NCI-H748 (cell line): Measurements from ENCODE around the gene EML6.
"Not testable (repeated sequence)": the region's sequence is repeated elsewhere in the genome, so short reads cannot be mapped to it uniquely, and the experiment has no call there.

Experiments used
- DNase-seq: peaks from one replicate; lab custom pipeline; 2025; ENCODE audit not compliant: unreplicated experiment; lab: John Stamatoyannopoulos, UW

EML6 gene

DNA sequence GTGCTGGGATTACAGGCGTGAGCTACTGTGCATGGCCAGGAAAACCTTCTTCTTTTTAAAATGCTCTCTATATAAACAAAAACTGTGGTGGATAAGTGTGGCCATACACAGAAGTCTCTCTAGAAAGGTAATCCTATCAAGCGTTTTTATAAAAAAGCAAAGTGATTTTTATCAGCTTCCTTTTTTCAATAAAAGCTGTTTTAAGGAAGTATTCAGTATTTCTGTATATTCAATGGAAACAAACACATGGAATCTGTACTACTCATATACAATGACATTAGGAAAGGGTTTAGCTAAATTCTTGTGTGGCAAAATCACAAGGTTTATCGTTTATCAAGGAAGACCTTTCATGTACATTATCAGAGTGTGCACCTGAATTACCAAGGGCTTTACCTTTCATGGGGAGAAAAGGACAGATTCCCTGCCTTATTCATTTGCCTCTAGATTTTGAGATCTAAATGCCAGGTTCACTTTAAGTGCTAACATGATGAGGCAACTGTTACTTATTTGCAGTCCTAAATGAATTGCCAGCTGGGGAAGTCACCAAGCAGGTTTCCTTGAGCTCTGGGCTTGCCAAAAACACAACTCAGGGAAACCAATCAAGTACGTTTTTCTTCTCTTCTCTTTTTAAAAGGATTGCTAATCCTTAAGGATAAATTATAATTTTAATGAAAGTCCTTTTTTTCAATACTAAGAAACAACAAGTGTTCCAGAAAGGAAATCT is 256.0 kb downstream of the EML6 start:
- DNase-seq, result no peak

DNA sequence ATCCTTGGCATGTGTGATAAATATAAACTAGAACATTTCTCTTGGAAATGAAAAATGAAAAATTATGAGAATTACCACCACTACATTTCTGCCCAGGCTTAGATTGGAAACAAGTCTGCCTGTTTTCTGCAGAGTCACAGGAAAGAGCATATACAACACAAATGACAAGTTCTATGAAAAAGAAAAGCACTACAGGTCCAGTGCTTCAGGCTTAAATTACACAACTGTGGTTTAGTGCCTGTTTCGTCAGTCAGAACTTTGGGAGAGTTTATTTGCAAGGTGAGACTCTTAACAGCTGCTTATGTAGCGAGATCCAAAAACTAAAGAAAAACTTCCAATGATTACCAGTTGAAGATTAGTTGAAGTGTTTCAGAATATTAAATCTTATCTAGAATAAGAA is 257.9 kb downstream of the EML6 start:
- DNase-seq, result no peak

DNA sequence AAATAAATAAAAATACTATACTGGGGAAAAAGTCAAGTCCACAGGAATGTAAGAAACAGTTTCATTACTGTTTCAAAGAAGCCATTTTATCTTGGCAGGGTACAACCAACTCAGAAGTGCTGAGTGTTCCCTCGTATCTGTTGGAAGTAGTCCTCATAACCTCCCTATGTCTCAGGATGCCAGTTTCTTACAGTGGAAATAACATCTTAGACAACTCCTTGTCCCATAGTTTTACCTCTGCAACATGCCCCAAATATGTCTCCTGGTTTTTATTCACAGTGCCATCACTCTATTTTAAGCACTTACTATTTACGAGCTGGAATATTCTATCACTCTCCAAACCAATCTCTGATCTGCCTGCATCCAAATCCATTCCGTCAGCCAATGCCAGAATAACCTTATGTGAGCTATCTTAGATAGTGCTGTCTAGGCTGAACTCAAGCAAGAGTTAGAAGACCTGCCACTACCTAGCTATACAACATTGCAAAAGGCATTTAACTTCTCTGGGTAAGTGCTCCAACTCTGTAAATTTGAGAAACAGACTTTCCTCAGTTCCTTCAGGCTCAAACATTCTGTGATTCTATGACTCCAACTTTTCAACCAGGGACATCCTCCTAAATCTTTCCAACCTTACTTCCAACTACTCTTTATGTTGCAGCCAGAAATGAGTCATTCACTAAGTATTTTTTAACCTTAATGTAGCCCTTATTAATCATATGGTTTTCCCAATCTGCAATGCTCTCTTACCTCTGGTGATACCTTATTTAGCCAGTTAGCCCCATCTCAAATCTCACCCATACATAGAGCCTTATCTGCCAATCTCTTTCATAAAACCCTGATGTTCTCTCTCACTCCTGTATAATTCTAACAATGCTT is 260.1 kb downstream of the EML6 start:
- no peak for DNase-seq

DNA sequence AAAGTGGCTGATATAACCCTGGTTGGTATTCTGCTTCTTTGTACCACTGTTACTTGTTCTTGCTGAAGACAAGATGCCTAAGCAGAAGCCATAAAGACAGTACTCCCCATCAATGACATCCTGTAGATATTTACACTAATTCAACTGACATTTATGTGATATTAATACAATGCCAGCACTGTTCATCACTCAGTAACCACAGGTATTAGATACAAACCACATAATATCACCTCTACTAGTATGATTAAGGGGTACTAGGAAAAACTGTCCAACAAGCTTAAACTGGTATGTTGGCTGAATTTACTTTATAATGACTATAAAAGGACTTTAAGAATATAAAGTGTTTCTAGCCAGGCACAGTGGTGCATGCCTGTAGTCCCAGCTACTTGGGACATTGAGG is 261.0 kb downstream of the EML6 start:
- DNase-seq, result no peak

DNA sequence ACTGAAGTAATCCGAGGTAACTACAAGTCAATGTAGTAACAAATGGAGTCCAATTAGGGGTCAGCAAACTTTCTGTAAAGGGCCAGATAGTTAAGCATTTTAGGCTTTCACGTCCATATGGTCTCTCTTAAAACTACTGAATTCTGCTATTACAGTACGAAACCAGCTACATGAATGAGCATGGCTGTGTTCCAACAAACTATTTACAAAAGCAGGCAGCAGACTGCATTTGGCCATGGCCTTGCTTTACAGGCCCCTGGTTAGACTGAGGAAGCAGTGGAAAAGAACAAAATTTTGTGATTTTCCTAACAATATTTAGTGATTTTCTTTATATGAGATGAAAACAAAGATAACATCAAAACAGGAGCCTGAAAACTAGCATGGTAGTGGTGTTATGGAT is 262.8 kb downstream of the EML6 start:
- DNase-seq, result no peak

DNA sequence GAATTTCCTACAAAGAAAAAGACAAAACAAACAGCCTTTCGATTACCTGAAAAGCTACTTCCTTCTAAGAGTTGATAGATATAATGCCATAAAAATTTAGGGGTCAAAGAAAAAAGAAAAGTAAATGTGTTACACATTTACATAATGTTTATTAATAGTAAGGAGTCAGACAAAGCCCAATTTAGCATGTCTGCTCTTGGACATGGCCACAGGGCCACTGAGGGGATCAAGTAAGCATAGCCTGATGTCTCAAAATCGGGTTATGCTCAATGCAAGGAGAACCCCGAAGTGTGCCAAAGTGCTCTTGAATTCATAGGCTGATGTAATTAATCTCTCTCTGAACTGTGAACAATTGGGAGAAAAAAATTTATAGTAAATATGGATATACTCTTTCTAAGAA is 265.1 kb downstream of the EML6 start:
- DNase-seq, result no peak

DNA sequence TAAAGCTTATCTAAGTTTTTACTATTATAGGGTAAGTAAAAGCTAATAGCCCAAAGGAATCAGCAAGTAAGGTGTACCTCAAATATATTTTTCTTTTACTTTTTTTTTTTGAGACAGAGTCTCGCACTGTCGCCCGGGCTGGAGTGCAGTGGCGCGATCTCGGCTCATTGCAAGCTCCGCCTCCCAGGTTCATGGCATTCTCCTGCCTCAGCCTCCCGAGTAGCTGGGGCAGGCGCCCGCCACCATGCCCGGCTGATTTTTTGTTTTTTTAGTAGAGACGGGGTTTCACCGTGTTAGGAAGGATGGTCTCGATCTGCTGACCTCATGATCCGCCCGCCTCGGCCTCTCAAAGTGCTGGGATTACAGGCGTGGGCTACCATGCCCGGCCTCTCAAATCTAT is 267.2 kb downstream of the EML6 start:
- not testable (repeated sequence) for DNase-seq

DNA sequence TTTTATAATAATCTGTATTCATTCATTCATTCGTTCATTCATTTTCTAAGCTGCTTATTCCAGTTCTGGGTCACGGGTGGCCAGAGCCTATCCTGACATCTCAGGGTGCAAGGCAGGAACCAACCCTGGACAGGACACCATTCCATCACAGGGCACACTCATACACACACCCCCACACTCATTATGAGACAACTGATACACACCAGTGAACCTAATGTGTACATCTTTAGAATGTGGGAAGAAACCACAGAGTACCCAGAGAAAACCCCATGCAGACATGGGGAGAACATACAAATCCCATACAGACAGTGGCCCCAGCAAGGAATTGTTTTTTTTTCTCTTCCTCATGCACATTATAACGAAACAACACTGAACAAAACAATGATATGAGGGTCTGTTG is 272.1 kb downstream of the EML6 start:
- no peak for DNase-seq

DNA sequence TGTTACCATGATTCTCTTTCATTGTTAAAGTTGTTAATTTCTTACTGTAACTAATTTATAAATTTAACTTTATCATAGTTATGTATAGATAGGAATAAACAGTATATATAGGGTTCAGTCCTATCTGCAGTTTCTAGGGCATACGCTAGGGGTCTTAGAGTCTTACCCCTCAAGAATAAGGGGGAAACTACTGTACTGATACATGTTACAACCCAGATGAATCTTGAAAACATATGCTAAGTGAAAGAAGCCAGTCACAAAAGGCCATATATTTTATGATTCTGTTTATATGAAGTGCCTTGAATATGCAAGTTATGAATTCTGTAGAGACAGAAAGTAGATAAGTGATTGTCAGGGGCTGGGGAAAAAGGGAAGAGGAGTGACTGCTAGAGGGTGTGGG is 274.4 kb downstream of the EML6 start:
- no peak for DNase-seq

DNA sequence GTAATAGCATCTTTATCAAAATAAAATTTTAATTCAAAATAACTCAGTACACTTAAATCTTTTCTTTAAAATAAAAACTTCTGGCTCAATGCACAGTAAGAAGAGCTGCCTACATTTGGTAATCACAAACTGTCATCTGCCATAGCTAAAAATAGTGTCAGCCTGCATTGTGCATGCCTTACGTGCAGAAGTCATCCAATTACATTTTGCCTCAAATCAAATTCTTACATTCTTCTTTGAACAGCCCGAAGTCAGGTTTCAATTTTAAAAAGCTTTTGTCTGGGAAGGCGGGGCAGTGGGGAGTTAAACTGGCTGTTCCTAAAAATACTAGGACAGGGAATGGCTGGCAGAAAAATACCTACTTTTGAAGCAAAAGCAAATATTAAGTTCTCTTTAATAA is 275.7 kb downstream of the EML6 start:
- no peak for DNase-seq

DNA sequence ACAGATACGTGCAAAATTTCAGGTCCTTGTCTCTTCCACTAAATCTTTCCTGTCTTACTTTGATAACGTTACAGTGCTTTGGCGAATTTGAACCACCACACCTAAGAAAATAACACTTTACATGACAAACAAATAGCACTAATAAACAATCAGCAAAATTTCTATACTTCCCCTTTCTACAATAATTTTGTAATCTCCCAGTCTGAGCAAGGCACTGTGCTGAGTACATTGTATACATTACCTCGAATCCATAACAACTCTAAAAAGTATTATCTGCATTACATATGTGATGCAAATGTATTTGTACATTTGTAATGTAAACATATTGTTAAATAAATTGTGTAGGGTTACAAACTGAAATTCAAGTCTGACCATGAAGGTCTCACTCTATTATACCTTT is 276.9 kb downstream of the EML6 start:
- no peak for DNase-seq

DNA sequence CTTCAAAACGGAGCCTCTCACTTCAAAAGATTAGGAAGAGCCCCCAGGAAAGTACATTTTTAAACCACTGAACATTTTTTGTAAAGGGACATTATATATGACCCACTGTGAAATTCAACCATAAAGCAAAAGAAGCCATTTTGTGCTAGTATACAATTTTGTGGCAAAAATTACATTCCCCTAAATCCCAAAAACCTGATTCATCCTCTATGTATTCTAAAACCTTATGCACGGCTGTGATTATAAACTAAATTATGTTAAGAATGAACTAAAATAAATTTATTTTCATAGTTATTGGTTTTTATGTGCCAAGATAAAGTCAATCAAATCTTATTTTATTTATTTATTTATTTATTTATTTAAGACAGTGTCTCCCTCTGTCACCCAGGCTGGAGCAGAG is 278.3 kb downstream of the EML6 start:
- DNase-seq, result no peak

DNA sequence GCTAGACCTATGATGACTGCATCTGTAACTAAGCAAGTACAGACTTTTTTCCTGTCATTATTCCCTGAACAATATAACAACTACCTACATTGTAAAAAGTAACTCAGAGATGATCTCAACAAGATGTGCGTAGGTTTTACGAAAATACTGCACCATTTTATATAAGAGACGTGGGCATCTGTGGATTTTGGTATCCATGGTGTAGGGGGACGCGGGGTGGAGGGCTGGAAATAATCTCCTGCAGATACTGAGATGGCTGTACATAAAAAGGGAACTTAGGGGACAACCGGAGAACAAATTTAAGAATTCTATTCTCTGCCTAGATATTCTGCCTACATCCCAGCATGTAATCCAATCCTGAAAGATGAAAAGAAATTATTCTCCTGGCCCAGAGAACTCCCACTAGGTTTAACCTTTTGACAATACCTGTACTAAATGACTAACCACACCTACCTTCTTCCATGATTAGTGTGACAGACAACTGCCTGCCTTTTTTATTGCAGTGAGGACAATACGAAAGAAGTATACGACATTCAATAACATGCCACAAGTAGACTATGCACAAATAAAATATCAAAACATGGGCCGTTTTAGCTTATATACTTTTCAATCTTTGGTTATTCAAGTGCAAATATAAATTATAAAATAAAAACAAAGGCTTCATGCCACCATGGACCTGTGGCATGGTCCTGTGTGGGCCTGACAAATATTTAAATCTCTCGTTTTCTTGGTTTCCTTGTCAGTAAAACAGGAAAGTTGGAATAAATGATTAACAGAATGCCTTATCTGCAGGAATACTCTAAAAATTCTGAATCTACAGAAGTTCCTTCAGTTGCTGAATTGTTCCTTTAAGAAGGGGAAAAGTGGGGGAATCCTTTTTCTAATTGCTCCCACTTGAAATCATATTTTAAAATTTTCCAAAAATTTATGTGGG is 280.5 kb downstream of the EML6 start:
- no peak for DNase-seq

DNA sequence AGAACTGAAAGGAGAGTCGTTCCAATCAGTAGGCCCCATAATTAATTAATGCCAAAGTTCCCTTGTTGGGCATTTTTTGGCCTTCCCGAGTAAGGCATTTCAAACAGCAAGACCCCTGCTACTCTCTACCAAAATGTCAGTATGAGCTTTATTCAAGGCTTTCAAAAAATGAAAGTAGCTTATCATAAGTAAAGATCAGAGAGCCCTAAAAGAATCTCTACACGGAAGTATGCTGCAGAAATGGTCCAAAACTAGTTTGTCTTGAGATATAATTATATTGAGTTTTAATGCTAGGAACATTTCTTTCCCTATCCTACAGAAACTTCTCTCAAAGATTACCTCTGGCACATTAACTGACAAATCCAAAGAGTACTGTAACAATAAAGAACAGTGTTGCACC is 282.8 kb downstream of the EML6 start:
- DNase-seq, result no peak

DNA sequence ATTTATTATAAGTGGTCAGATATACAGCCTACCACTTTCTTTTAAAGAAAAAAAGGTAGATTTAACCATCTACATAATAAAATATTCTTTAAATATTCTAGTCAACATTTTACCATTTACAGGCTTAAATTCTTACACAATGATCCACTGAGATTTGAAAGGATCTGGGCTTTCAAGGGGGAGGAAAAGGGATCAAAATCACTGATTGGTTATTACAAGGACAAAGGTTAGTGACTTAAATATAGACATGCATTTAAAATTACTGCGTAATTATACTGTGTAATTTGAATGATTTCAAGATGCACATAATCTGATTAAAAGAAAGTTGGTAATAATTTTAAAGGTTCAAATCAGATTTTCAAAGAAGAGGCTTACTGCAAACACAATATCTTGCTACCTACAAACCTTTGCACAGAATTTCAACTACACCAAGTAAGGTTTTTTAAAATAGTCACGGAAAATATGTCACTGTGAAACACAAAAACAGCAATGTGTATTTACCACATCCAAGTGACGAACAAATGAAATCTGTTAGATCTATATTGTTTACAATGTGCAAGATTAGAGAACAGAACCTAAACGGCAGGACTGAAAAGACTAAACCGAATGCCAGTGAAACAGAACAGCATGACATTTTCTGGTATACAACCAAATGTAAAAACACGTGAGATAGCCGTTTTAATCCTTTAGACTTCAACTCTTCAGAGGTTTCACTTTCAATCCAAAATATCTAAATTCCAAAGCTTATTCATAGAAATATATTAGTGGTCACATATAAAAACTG is 286.0 kb downstream of the EML6 start:
- DNase-seq, result no peak

DNA sequence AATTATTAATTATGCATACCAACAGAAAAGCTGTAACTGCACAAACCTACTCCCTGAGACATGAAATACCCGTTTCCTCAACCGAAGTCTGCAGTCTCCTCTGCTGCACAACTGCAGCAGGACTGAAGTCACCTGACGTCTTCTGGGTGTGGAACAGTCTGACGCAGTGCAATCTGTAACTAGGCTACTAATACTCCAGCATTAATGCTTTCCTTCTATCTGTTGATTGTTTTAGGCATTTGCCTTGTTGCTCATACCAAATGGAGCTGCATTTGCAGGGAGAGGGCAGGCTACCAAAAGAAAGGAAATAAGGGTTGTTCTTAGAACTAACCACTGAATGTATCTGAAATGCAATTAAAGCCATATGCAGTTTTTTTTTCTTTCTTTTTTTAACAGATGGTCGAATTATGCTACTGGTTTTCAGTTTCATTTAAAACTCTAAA is 286.7 kb downstream of the EML6 start:
- no peak for DNase-seq

DNA sequence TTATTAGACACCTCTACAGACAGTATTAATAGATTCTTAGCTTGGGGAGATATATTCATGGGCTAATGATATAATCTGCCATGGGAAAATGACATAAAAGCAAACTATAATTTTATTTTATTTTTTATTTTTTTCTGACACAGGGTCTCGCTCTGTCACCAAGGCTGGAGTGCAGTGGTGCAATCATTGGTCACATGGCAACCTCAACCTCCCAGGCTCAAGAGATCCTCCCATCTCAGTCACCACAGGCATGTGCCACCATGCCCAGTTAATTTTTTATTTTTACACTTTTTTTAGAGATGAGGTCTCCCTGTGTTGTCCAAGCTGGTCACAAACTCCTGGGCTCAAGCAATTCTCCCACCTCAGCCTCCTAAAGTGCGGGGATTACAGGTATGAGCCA is 287.5 kb downstream of the EML6 start:
- DNase-seq, result no peak

DNA sequence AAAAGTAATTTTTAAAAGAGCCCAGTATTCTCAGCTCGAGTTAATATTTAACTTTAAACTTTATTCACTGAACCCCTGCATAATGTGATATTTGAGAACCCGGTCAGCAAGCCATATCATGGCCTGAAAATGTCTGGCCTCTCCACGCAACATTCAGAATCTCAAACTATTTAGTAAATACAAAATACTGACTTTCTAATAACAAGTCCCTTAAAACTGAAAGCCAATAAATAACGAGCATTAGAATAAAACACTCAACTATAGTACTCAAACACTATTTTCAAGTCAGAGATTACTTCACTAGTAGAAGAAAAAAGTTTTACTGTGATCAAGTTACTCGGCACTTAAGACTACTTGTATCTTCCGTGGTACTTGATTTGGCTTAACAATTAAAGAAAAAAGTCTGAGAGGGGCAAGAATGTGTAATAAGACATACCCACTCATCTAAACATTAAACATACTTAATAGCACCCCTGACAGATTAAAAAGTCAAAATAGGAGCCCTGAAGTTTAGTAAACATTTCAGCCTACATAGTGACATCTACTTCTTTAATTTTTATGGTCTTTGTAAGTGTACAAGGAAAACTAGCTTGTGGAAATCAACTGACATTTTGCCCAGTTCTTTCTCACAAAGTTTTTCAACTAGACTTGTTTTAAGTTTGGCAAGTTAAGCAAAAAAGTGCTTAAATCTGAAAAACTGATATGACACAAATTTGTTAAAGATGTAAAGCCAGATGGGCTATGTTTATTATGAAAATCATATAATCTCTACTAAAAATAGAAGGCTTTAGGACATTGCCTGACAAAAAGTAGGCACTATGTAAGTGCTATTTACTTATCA is 288.6 kb downstream of the EML6 start:
- no peak for DNase-seq

DNA sequence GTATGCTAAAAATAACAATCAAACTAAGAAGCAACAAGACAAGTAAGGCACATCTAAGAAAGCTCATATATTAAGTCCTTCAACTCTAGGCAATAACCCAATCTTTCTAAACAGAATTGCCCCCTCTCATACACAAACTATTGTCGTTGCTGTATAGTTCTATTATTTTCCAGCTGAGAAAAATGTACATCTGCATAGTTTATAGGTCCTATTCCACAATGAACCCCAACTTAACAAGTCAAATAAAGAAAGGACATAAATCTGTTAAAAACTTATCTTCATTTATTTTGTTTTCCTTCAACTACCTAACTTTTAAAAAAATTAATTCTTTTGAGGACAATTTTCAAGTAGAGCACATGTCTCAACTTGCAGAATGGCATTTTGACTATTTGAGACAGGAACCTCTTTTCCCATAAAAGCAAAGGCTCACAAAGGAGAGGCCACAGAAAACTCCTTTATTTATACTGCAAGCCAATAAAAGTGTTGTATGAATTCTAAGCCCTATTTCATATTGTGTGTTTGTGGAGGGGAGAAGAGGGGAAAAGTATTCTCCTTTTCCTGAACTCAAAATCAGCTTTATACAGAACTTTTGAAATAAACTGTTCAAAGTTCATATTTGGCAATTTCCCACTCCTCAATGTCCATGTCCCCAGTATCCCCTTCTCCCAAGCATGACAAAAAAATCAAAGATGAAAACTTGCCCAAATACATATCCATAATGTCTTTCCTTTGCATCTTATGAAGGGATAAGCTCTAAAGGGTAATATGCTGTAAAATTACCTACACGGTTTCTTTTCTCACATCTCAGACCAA is 289.4 kb downstream of the EML6 start:
- no peak for DNase-seq
